Posterior cingulate gyrus (tissue), 11 donors: ENCODE results near the gene SLC22A1.
"Not testable (repeated sequence)": the region's sequence is repeated elsewhere in the genome, so short reads cannot be mapped to it uniquely, and the experiment has no call there.

Source experiments
- DNase-seq, 10 donors: peaks; one replicate each; pipeline versions ENCODE4 v3.0.0 to v3.0.0-alpha.2; 2020 to 2021; ENCODE audit warnings: mixed read lengths in 3 of 10
- intact Hi-C: fragments of 100-400 bp; cut with DNase I; formaldehyde crosslinking; loops from one replicate; pipeline ENCODE4 v1.15.1; 2023

The SLC22A1 gene

DNA sequence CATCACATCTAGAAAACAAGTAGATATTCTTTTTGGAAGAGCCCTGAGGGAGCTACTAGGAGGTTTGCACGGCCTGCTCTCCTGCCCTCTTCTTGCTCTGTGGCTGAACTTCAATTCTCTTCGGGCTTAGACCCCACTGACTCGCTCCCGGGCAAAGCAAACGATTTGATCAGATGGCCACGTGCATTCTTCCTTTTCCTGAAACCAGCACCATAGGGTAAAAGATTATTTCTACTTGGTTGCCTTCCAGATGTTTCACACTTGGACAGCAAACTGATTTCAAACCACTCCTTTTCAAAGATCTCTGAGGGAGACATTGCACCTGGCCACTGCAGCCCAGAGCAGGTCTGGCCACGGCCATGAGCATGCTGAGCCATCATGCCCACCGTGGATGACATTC is at the start of gene SLC22A1:
Gene SLC22A1 (plus strand): TSS at position 258 of the 400 bp plus-strand sequence. CDS start 121 bp downstream, at position 379.
- no peak for DNase-seq

DNA sequence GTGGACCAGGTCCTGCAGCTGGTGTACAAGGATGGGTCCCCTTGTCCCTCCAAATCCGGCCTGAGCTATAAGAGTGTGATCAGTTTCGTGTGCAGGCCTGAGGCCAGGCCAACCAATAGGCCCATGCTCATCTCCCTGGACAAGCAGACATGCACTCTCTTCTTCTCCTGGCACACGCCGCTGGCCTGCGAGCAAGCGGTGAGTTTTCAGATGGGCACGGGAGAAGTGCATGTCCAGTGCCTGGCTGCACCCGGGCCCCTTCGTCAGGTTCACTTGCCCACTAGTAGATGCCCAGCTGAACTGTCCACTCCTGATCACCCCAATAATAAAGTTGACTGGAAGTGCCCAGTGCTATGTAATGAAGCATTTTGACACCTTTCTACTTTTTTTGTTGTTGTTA is 48.3 kb upstream of the SLC22A1 start:
- intact Hi-C loops, result no loop called here
- DNase-seq, result peak in 1 of 10 donors; percentile 41

More for the DNA sequence above, at the start of gene SLC22A1:
- intact Hi-C loops, result no loop called here

DNA sequence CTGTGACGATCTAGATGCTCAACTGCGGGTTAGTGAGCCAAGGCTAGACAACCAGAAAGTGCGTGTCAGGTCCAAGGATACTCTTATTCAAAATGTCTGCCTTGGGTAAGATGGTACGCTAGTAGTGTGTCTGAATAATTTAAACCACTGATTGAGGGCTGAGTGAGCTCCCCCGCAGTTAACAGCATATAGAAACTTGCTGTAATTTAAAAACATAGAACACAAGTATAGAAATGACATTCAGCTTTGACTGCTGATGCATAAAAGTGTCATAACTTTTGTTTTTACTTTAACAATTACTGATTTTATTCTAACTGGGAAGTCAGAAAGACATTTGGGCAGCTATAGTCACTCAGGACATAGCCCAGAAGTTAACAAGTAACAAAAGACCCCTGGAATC is 45.6 kb upstream of the SLC22A1 start:
- intact Hi-C loops, result no loop called here
- no peak for DNase-seq

DNA sequence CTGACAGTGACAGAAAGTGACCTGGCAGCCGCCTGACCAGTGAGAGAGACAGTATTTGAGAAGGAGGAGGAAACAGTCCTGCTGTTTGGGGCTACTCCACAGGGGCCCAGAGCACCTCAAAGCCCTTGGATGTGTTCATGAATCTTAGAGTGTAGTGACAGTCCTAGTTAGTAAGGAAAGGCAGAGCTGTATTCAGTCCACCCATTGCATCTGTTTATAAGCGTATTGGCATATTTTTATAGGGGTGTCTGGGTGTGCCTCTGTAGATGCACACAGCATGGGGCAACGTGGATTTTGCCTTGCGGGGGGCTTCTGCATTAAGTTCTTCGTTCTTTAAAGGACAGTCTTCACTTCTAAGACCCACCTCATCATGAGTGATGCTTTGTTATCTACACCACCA is 44.6 kb upstream of the SLC22A1 start:
- peak in 1 of 10 donors; percentile 32 for DNase-seq
- intact Hi-C loops, result no loop called here

DNA sequence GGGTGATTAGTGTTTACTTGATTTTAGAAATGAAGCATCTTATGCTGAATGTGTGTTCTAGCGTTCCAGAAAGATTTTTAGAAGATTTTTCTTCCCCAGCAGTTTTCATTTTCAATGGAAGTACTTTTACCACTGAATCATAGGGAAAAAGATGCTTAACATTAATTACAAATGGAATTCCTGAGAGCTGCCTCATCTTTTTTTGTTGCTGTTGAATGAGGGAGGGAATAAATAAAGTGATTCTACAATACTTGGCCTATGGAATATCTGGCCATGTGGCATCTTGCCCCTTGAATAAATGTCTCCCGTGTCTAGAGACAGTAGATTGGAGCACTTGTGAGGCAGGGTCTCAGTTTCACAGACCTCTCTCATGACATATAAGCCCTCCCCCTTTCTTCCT is 44.1 kb upstream of the SLC22A1 start:
- DNase-seq, result no peak
- intact Hi-C loops, result no loop called here

DNA sequence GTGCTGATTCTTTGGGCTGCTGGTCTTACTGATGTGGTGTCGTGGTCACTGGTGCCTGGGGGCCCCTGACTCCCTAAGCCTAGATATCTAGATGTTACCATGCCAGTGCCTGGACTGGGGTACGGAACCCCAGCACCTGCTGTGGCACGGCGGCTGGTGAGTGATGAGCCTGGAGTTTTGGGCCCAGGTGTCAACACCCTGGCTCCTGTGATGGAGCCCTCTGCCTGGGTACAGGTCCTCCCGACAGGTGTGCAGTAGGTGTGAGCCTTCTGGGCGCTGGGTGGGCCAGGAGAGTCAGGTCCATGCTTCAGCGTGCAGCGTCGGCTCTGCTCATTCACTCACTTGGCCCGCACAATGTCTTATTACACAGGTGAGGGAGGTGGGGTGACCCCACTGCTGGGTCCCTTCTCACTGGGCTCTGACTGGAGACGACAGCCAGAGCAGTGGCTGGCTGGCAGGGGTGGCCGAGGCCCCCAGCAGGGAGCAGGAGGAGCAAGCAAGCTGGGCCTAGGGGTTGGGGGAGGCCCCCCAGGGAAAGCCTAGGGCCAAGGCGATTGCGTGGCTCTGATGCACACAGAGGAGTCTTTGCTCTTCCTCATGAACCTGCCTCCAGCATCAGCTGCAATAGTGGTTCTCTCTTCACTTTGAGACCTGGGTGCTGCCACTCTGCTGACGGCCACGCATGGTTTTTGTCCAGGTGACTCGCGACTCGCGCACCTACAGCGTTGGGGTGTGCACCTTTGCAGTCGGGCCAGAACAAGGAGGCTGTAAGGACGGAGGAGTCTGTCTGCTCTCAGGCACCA is 42.5 kb upstream of the SLC22A1 start:
- intact Hi-C loops, result no loop called here
- DNase-seq, result peak in 2 of 10 donors; percentile 66 to 70

DNA sequence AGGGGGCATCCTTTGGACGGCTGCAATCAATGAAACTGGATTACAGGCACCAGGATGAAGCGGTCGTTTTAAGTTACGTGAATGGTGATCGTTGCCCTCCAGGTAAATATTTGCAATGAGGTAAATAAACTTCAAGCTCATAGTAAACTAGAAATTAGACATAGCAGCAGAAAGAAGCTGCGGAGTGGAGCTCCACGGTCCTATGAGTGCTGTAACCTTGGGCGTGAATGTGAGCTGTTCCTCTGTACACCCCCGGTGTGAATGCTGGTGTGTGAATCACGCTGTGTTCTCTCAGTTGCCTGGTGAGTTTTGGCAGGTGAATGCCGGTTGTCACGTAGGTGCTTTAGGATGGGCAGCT is 42.0 kb upstream of the SLC22A1 start:
- DNase-seq, result peak in 1 of 10 donors; percentile 16
- intact Hi-C loops, result loop anchor here (10.0 kb wide), 1 partner anchor 215 kb away; no protein-coding TSS in a partner anchor

DNA sequence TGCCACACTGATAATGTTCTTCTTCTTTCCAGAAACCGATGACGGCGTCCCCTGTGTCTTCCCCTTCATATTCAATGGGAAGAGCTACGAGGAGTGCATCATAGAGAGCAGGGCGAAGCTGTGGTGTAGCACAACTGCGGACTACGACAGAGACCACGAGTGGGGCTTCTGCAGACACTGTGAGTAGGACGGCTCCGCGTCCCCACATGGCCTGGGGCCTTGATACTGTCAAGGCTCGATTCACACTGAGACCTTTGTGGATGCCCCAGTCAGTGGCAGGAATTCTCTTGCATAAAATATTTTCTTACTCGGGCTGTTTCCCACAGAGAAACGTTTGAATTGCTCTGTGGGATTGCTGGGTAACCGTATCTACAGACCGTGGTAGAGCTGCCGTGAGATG is 41.5 kb upstream of the SLC22A1 start:
- intact Hi-C loops, result loop anchor here (10.0 kb wide), 1 partner anchor 215 kb away; no protein-coding TSS in a partner anchor
- DNase-seq, result peak in 2 of 10 donors; percentile 52 to 53

DNA sequence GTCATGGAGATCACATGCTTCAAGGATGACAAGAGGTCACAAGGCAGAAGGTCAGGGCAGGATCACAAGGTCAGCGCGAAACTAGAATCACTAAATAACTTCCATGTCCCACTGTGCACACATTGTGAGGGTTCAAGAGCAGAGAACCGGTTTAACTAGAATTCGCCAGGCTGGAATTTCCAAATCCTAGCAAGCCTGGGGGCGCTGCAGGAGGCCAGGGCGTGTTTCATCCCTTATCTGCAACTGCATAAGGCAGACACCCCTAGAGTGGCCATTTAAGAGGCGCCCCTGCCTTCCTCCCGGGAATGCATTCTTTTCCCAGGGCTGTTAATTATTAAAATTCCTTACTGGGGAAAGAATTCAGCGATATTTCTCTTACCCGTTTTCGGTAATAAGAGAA is 40.2 kb upstream of the SLC22A1 start:
- peak in 1 of 10 donors; percentile 23 for DNase-seq
- intact Hi-C loops, result loop anchor here (10.0 kb wide), 1 partner anchor 217 kb away; no protein-coding TSS in a partner anchor

DNA sequence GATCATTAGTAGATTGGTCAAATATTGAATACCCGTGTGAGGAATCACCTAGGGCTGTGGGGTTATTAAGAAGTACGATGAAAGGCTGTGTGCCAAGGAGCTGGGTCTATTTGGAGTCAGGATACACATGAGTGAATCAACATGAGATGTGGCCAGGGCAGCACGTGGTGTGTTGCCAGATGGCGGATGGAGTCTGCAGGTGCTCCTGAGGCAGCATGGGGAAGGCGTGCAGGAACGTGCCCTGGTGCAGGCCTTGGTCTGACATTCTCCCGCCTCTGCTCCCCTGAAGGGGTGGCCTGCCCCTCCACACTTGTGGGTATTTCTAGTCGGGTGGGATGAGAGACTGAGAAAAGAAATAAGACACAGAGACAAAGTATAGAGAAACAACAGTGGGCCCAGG is 39.0 kb upstream of the SLC22A1 start:
- intact Hi-C loops, result loop anchor here (10.0 kb wide), 1 partner anchor 218 kb away; no protein-coding TSS in a partner anchor
- peak in 2 of 10 donors; percentile 60 to 78 for DNase-seq

DNA sequence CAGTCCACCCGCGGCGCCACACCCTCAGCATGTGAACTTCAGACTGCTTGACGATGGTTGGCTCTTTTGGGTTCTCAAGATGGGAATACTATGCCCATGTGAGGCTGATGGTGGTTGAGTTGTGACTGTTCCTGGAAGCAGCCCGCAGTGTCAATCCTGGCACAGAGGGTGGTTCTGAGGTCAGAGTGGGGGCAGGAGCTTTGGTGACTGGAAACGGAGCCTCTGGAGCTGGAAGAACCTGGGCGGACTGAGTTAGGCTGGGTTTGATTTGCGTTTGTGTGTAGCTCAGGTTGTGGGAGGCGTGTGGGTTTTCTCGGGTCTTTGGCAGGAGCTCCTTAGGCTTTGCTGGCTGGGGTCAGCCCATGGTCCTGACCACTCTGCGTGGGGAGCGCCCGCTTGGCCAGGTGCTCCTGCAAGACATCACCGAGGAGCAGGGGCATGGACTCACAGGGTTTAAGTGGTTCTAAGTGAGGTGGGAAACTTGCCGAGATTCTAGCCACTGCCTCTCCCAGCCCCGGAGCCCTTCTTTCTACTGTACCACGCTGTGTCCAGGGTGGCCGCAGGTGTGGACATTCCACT is 37.3 kb upstream of the SLC22A1 start:
- peak in 2 of 10 donors; percentile 39 to 76 for DNase-seq
- intact Hi-C loops, result loop anchor here (10.0 kb wide), 1 partner anchor 219 kb away; no protein-coding TSS in a partner anchor

DNA sequence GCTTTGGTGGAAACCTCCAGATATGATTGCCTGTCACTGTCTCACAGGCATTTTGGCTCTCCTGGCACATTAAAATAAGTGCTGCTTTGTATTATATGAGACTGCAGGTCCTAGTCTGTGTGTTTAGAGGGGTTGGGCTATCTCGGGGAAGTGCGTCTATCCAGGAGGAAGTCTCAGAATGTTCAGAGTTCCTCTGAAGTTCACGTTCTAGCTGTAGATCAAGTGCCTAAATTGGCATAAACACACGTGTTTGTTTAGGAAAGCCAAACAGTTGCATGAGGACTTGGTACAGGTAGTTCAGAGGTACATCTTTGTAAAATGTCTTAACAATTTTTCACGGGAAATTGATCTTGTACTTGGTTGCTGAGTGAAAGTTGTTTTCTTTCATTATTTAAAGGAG is 36.4 kb upstream of the SLC22A1 start:
- intact Hi-C loops, result loop anchor here (10.0 kb wide), 1 partner anchor 220 kb away; no protein-coding TSS in a partner anchor

DNA sequence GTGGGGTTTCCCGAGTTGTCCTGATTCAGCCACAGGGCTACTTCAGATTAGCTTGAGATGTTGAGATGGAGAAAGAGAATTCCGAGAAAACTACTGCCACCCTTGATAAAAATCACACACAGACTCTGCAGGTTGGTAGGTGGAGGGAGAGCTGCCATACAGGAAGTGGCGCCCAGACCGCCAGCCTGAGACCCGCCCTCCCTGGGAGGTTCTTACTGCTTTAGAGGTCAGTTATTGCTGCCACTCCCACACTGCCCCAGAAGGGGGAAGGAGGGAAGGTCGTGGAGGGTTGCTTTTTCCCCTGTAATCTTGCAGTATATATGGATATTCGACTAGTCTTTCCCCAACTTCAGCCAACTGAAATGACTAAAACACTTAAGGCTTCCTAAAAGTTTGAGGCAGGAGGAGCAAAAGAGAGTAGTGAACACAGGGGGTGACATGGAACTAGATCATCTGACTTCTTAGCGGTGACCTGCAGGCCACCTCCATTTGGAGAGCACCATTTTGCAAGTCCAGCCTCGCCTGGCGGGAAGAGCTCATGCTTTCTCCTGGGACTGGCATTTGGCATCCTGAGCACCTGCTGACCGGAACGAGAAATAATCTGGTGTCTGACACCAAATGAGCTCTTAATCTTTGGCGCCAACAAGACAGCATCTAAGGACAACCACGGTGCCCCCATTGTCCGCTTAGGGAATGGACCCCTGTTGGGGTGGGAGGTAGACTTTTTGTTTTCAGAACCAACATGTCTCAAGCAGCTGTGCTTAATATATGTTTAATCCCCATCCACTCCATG is 35.7 kb upstream of the SLC22A1 start:
- intact Hi-C loops, result loop anchor here (10.0 kb wide), 1 partner anchor 221 kb away; no protein-coding TSS in a partner anchor

More for the DNA sequence above, 36.4 kb upstream of the SLC22A1 start:
- no peak for DNase-seq

DNA sequence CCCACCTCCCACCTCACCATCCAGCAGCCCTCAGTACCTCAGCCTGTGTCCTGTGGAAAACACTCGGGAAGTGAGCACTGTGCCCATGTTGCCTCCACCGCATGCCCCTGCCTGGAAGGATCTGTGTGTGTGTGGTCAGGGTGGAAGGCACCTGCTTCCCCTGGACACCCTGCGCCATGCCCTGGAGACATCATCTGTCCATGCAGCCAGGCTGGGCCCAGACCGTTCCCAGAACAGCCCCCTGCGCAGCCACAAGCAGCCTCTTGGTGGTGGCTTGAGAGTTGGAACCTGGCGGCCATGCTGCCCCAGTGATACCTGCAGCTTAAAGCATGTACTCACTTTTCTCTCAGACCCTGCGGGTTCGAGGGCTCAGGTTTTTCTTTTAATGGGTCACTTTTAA is 34.9 kb upstream of the SLC22A1 start:
- intact Hi-C loops, result loop anchor here (10.0 kb wide), 1 partner anchor 222 kb away; no protein-coding TSS in a partner anchor
- peak in 2 of 10 donors; percentile 72 to 74 for DNase-seq

More for the DNA sequence above, 35.7 kb upstream of the SLC22A1 start:
- peak in 2 of 10 donors; percentile 28 to 53 for DNase-seq

DNA sequence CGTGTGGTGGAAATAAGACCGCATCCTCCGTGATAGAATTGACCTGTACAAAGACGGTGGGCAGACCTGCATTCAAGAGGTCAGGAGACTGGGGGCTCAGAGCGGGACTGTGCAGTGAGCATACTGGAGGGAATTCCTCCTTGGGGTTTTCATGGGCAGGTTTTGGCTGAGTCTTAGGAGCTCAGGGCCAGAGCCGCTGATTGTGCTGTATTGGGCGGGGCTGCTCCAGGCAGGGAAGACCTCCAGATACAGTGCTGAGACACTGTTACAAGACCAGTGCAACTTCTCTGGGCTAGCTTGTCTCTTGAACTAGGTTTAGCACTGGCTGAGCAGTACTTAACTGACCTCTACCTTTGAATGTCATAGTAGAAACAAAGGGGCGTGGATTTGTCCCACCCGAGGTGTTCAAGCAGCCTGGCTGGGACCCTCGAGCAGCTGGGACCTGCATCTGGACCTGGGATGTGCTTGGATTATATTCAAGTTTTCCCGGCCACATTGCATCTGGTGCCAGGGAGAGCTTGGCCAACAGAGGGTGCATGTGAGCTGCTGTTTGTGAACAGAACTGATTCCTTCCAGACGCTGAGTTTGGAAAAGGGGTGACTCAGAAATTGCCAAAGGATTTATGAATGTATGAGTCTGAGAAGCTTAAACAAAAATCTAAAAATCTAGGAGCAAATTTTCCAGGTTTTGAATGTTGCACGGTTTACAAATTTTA is 33.4 kb upstream of the SLC22A1 start:
- intact Hi-C loops, result loop anchor here (1.0 to 10.0 kb wide), 2 partner anchors 223 to 368 kb away; no protein-coding TSS in a partner anchor
- DNase-seq, result peak in 9 of 10 donors; percentile 21 to 92 (median 66)

DNA sequence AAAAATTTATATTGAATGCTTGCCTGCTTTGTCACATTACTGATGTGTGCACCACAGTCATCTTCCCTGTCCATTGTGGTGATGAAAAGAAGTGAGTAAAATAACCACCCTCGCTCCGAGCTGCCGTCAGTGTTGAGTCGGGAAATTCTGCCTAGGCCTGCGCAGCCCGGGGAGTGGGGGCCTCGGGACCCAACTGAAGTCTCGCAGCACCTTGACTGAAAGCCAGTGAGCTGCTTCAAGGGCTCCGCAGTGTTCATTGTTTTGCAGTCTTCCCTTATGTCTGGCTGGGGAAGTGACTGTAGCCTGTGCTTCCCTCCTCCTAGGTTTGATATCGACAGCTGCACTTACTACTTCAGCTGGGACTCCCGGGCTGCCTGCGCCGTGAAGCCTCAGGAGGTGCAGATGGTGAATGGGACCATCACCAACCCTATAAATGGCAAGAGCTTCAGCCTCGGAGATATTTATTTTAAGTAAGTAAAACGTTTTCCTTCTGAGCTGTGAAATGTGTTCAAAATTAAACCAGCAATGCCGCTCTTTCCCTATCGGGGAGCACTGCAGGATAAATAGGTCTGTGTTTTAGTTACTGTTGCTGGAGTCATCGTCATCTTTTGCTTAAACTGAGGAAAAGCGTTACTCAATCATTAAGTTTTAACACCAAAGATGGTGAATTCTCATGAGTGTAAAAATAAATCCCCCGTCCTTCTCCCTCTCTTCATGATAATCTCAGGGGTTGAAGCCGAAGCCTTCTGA is 32.7 kb upstream of the SLC22A1 start:
- intact Hi-C loops, result loop anchor here (1.0 to 10.0 kb wide), 2 partner anchors 224 to 367 kb away; no protein-coding TSS in a partner anchor
- DNase-seq, result peak in 6 of 10 donors; percentile 28 to 89 (median 66)

DNA sequence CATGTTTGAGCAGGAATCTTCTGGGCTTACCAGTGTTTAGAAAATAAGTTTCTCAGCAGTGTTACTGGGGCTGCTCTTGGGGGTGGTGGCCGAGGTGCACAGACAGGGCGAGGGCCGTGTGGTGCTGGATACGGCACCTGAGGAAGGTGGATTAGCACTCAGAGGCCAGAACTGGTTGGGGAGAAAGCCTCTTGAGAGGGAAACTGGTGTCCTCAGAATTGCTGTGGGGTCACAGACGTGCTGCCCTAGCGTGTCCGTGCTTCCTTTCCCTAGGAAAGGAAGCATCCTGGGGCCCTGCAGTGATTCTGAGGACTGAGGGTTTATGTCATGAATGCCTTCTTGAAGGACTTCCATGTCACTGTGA is 32.1 kb upstream of the SLC22A1 start:
- intact Hi-C loops, result loop anchor here (10.0 kb wide), 1 partner anchor 225 kb away; no protein-coding TSS in a partner anchor
- peak in 2 of 10 donors; percentile 55 to 71 for DNase-seq

DNA sequence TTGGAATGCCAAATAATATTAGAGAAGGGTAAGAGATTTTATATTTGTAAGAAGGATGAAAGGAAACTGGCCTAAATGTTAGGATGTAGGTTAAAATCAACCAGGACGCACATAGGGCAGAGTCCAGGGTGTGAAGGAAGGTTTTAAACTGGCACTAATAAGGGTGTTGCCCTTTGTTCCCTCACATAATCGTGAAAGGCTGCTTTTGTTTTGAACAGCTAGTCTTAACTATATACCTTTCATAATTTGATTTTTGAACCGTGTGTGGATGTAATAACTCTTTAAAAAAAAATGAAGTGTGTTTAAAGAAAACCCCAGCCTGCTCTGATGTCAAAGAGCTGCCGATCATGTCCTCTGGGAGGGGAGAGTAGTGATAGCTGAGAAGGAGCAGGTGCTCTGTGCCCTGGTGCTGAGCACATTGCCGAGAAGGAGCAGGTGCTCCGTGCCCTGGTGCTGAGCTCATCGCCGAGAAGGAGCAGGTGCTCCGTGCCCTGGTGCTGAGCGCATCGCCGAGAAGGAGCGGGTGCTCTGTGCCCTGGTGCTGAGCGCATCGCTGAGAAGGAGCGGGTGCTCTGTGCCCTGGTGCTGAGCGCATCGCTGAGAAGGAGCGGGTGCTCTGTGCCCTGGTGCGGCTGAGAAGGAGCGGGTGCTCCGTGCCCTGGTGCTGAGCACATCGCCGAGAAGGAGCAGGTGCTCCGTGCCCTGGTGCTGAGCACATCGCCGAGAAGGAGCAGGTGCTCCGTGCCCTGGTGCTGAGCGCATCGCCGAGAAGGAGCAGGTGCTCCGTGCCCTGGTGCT is 31.0 kb upstream of the SLC22A1 start:
- intact Hi-C loops, result not testable (repeated sequence)
- peak in 2 of 10 donors; percentile 30 to 50 for DNase-seq
